Hair follicular keratinocyte (primary cell): ENCODE data around the gene ABLIM1. TPM values are rescaled to one million over a fixed set of nuclear protein-coding genes. Genes with fewer than 3 reads are reported as not detected.

ENCODE experiments used
- total RNA-seq: library from RNA; depleted of rRNA; stranded (reverse); fragments of >200 nt; gene quantifications from 2 replicates; pipeline ENCODE4 v1.2.3, GENCODE V29; 2015

ABLIM1 gene
- total RNA-seq = 32.4 and 49.1 TPM in 2 replicates

GRCh38 chr10:114658175-114658574 lies at the start of gene ABLIM1:
Gene ABLIM1 (minus strand): TSS chr10:114658275. CDS start chr10:114658200, 75 bp downstream.

GRCh38 chr10:114404171-114405010 lies 253.7 kb downstream of the ABLIM1 start, which contains the start of gene AFAP1L2:
Gene AFAP1L2 (minus strand): TSS chr10:114404502. CDS start chr10:114404455, 47 bp downstream.

Other genes starting within 250 kb of the ABLIM1 start
- 6.1 and 7.3 TPM in 2 replicates for gene FHIP2A, start 163.5 kb upstream of the ABLIM1 start, total RNA-seq